Adipocyte (in vitro differentiated cells): Measurements from ENCODE around the gene GMDS.

Source experiments
- DNase-seq: peaks from one replicate; pipeline ENCODE4 v3.0.0-alpha.2; 2015; ENCODE audit warnings: low read depth
- H3K27me3 ChIP-seq: replicated peaks from 2 replicates; pipeline ENCODE4 v1.7.0; 2013; ENCODE audit warnings: mild to moderate bottlenecking, low read length, moderate library complexity; ENCODE audit not compliant: control insufficient read depth, insufficient read depth
- H3K36me3 ChIP-seq: 2 replicates; pipeline ENCODE4 v1.7.0; 2013; ENCODE audit warnings: low read length, mild to moderate bottlenecking, moderate library complexity; ENCODE audit not compliant: control insufficient read depth, insufficient read depth, severe bottlenecking
- H3K4me1 ChIP-seq: 2 replicates; pipeline ENCODE4 v1.7.0; 2013; ENCODE audit warnings: mild to moderate bottlenecking, low read length, moderate library complexity; ENCODE audit not compliant: control insufficient read depth, insufficient read depth
- H3K4me3 ChIP-seq: 2 replicates; pipeline ENCODE4 v1.7.0; 2013; ENCODE audit warnings: mild to moderate bottlenecking, low read length, moderate library complexity
- H3K9ac ChIP-seq: 2 replicates; pipeline ENCODE4 v1.7.0; 2013; ENCODE audit warnings: mild to moderate bottlenecking, low read length, moderate library complexity
- H3K9me3 ChIP-seq: 2 replicates; pipeline ENCODE4 v1.7.0; 2013; ENCODE audit warnings: mild to moderate bottlenecking, low read length, moderate library complexity; ENCODE audit not compliant: control insufficient read depth

The GMDS gene

DNA sequence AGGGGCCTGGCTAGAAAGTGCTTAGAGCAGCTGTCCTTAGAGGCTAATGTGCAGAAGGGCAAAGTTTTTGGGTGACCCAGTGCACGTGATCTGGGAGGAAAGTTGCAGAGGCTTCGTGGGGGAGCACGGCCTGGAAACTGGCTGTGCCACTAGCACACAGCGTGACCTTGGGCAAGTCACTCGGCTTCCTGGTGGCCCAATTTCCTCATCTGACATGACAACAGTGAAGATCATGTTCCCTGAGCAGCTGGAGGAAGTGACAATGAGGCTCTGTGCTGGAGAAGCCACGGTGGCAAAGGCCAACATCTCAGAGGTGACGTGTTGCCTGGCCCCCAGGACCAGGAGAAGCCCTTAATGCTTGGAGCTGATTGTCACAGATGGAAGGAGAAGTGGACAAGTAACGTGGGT lies 536.2 kb downstream of the GMDS start:
- Histone ChIP-seq H3K4me1 (no peaks in the 10 kb centered on the region), H3K9ac (no peak overlapping the region), H3K9me3 (no peaks in the 10 kb centered on the region), H3K36me3 (no peaks in the 10 kb centered on the region), H3K27me3 (no peaks in the 10 kb centered on the region), H3K4me3 (no peak overlapping the region)
- no peak for DNase-seq

GRCh38 chr6:1708820-1709219 lies 536.6 kb downstream of the GMDS start:
- H3K9me3 ChIP-seq: no peaks in the 10 kb centered on the region
- no peaks in the 10 kb centered on the region for H3K4me1 ChIP-seq
- H3K9ac ChIP-seq: no peak overlapping the region
- no peak overlapping the region for H3K4me3 ChIP-seq
- DNase-seq: no peak
- H3K27me3 ChIP-seq: no peaks in the 10 kb centered on the region
- no peaks in the 10 kb centered on the region for H3K36me3 ChIP-seq

- Histone ChIP-seq H3K27me3 (no peaks in the 10 kb centered on the region), H3K36me3 (no peaks in the 10 kb centered on the region), H3K4me1 (peaks cover under 1% of the 10 kb centered on the region), H3K9me3 (no peaks in the 10 kb centered on the region), H3K9ac (no peak overlapping the region), H3K4me3 (no peak overlapping the region)
- DNase-seq: no peak
These were observed 537.3 kb downstream of the GMDS start for GRCh38 chr6:1708122-1708521.

DNA sequence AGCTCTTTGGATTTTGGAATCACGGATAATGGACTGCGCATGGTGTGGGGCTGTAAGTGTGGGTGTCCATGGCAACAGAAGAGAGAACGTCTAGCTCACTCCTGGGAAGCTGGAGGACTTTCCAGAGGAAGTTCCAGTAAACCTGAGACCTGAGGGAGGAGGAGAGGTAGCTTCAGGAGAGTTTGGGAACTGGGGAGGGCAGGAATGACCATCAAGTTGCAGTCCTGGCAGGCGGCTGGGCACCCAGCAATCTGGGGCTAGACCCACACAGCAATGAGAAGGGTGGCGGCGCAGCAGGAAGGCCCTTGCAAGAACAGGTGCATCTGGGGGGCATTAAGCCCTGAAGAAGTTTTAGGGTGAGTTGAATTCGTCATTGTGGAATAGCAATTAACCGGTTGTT lies 539.8 kb downstream of the GMDS start:
- H3K9me3 ChIP-seq: no peaks in the 10 kb centered on the region
- no peak for DNase-seq
- H3K27me3 ChIP-seq: no peaks in the 10 kb centered on the region
- H3K4me1 ChIP-seq: peaks cover 19% of the 10 kb centered on the region
- H3K4me3 ChIP-seq: no peak overlapping the region
- H3K36me3 ChIP-seq: no peaks in the 10 kb centered on the region
- no peak overlapping the region for H3K9ac ChIP-seq

DNA sequence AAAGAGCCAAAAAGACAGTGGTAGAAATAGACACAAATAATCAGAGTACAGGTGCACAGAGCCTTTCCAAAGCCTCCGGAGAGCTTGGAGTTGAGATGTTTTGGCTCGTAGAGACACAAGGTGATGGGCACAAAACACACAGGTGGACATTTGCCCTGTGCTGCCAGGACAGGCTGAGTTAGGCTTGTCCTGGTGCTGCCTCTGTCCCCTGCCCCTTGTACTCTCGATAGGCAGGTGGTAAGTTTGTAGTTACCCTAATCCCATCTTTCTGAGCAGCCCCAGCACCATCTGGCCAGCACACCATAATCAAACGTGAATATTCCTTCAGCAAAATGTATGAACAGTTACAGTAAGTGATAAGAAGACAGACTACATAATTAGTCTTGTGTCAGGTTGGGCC lies 540.2 kb downstream of the GMDS start:
- Histone ChIP-seq H3K9me3 (no peaks in the 10 kb centered on the region), H3K27me3 (no peaks in the 10 kb centered on the region), H3K9ac (no peak overlapping the region), H3K4me3 (no peak overlapping the region), H3K36me3 (no peaks in the 10 kb centered on the region), H3K4me1 (peaks cover 19% of the 10 kb centered on the region)
- DNase-seq: no peak

GRCh38 chr6:1704711-1705110 lies 540.7 kb downstream of the GMDS start:
- Histone ChIP-seq H3K36me3 (no peaks in the 10 kb centered on the region), H3K27me3 (no peaks in the 10 kb centered on the region), H3K9ac (no peak overlapping the region), H3K4me1 (peaks cover 19% of the 10 kb centered on the region), H3K9me3 (no peaks in the 10 kb centered on the region), H3K4me3 (no peak overlapping the region)
- no peak for DNase-seq

DNA sequence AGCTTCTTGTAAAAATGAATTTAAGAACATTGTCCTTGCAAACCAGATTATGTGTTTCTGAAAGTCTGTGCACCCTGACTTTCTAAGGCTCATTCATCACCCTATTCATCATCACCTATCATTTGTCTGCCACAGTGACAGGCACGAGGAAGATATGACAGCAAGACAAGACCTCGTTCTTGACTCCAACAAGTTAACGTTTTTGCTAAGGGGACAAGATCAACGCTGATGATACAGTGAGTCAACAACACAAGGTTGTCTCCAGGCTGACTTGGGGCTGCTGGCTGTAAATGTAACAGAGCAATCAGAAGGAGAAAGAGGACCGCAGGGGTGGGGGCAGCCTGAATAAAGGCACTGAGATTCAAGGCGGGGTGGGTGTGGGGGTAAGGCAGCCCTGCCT lies 541.5 kb downstream of the GMDS start:
- H3K9ac ChIP-seq: no peak overlapping the region
- no peak for DNase-seq
- no peaks in the 10 kb centered on the region for H3K27me3 ChIP-seq
- H3K36me3 ChIP-seq: no peaks in the 10 kb centered on the region
- peaks cover 19% of the 10 kb centered on the region for H3K4me1 ChIP-seq
- H3K9me3 ChIP-seq: no peaks in the 10 kb centered on the region
- H3K4me3 ChIP-seq: no peak overlapping the region

- Histone ChIP-seq H3K9ac (no peak overlapping the region), H3K27me3 (no peaks in the 10 kb centered on the region), H3K4me1 (peaks cover 19% of the 10 kb centered on the region), H3K4me3 (no peak overlapping the region), H3K36me3 (no peaks in the 10 kb centered on the region), H3K9me3 (no peaks in the 10 kb centered on the region)
- DNase-seq: no peak
These were observed 542.1 kb downstream of the GMDS start for GRCh38 chr6:1703091-1703855.

GRCh38 chr6:1702580-1703051 lies 542.8 kb downstream of the GMDS start:
- Histone ChIP-seq H3K4me3 (no peak overlapping the region), H3K27me3 (no peaks in the 10 kb centered on the region)
- no peak for DNase-seq

DNA sequence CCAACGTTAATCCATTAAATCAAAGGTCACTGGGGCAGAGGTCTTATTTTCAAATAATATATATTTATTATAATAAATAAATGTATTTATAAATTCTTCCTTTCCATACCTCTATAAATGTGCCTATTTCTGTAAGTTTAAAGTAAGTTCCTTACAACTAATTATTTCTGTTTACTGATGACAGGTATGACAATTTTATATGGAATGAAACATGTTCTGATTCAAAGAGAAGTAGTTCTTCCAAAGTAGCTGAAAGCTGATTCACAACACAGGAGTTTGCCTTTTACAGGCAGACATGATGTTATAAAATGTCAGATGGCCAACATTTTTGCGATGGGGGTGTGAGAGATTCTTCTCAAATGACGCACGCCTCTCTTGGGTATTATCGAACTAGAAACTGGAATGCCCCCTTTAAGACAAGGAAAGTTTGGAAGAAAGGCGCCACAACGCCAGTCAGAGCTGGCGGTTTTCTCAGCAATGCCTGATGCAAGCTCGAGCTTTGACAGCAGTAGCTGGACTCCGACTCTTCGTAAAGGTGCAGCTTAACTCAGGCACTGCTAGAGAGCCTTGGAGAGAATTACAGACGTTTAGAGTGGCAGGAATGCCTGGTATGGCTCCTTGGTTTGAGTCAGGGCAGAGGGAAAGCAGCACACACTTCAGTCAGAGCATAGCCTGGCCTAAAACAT lies 543.6 kb downstream of the GMDS start:
- Histone ChIP-seq H3K4me1 (peaks cover 19% of the 10 kb centered on the region), H3K9me3 (no peaks in the 10 kb centered on the region), H3K36me3 (no peaks in the 10 kb centered on the region), H3K9ac (peak overlapping the region; percentile 69), H3K4me3 (peak overlapping the region; percentile 67), H3K27me3 (no peaks in the 10 kb centered on the region)
- DNase-seq: peak; percentile 88

More at GRCh38 chr6:1702580-1703051, 542.8 kb downstream of the GMDS start:
- Histone ChIP-seq H3K9ac (peak overlapping the region; percentile 69), H3K36me3 (no peaks in the 10 kb centered on the region), H3K4me1 (peaks cover 19% of the 10 kb centered on the region), H3K9me3 (no peaks in the 10 kb centered on the region)

DNA sequence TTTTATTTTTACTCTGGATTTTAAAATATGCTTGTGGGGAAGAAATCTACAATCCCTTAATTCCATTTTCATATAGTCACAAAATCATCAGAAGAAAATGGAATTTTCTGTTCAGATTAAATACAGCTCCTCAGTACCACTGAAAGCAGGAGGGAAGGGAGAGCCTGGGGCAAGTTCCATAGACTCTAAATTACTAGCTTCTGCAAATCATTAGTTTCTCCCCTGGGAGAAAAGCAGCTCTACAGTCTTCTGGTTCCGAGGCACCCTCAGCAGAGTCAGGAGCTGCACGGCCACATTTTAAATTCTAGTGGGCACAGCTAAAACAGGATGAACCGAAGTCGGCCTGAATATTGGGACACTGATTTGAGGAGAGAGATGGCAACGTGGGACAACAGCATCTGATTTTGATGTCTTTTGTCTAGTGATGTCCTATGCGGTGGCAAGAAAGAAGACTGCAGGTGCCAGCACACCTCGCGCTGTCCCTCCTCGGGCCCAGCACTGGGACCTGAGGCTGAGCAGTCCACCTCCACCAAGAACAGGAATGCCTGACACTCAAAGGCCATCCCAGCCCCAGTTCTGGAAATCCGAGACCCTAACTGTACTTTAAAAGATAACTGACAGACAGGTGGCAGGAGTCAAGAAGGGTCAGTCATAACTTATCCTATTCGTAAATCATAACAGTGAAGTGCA lies 545.0 kb downstream of the GMDS start:
- Histone ChIP-seq H3K9ac (no peak overlapping the region), H3K36me3 (no peaks in the 10 kb centered on the region), H3K27me3 (no peaks in the 10 kb centered on the region), H3K4me1 (peaks cover 19% of the 10 kb centered on the region), H3K9me3 (no peaks in the 10 kb centered on the region), H3K4me3 (no peak overlapping the region)
- peak; percentile 40 for DNase-seq
